ENCODE results near the gene HEXIM2. TPM values are rescaled to one million over a fixed set of nuclear protein-coding genes. Genes with fewer than 3 reads are reported as not detected.

Gene HEXIM2
- total and polyA plus RNA-seq, 2 experiments from 2014 or later: 9.0 to 9.5 TPM

DNA sequence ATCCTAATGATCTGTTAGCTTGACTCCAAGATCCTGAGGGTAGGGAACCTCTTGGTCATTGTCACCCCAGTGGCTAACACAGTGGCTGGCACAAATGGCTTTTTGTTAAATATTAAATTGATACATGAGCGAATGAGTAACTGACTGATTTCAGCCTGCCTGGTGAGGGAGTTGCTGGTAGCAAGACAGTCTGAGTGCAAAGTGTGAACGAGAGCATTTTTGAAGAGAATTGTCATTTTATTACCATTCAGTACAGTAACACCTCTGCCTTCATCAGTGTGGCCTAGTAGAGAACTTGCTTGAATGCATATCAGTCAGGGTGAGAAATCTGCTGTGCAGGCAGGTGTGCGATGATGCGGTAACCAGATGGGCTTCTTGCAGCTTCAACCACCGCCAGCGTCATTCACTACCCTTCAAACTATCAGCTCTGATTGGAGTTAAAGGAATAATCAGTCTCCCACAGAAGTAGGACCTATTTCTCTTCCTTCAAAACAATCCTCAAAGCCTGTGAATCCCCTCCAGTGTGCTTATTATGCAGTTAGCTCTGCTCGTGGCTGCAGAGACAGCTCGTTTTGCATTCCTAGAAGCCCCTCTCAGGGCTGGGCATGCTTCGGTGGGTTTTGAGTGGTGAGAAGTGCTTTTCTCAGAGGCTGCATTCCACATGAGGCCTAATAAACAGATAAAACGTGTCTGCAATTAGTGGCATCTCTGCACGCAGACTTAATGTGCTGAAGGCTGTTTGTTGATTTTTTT lies 29.0 kb downstream of the HEXIM2 start:
- Histone ChIP-seq H3F3A (replicated peaks; ENCODE audit: low read depth) (no peaks in the 10 kb centered on the region), H3K9me2 (ENCODE audit: insufficient read depth) (no peaks in the 10 kb centered on the region), H3K36me3 (ENCODE audit: insufficient read depth) (no peaks in the 10 kb centered on the region), H3K4me1 (ENCODE audit: insufficient read depth) (no peaks in the 10 kb centered on the region), H3K4me3 (no peak overlapping the region), H3K4me2 (no peak overlapping the region), H3K79me2 (replicated peaks; ENCODE audit: insufficient read depth) (no peaks in the 10 kb centered on the region), H2AFZ (no peak overlapping the region), H3K27me3 (ENCODE audit: insufficient read depth) (no peaks in the 10 kb centered on the region), H4K20me1 (replicated peaks; ENCODE audit: insufficient read depth) (no peaks in the 10 kb centered on the region), H3K27ac (ENCODE audit: low read depth) (no peak overlapping the region)
- ATAC-seq (no peak), DNase-seq (ENCODE audit: low spot score) (no peak)
- no peak for TF ChIP-seq ZNF462 (CRISPR knock-in tag; IDR thresholded peaks at IDR 0.05)
- TF ChIP-seq, protein P1, sequence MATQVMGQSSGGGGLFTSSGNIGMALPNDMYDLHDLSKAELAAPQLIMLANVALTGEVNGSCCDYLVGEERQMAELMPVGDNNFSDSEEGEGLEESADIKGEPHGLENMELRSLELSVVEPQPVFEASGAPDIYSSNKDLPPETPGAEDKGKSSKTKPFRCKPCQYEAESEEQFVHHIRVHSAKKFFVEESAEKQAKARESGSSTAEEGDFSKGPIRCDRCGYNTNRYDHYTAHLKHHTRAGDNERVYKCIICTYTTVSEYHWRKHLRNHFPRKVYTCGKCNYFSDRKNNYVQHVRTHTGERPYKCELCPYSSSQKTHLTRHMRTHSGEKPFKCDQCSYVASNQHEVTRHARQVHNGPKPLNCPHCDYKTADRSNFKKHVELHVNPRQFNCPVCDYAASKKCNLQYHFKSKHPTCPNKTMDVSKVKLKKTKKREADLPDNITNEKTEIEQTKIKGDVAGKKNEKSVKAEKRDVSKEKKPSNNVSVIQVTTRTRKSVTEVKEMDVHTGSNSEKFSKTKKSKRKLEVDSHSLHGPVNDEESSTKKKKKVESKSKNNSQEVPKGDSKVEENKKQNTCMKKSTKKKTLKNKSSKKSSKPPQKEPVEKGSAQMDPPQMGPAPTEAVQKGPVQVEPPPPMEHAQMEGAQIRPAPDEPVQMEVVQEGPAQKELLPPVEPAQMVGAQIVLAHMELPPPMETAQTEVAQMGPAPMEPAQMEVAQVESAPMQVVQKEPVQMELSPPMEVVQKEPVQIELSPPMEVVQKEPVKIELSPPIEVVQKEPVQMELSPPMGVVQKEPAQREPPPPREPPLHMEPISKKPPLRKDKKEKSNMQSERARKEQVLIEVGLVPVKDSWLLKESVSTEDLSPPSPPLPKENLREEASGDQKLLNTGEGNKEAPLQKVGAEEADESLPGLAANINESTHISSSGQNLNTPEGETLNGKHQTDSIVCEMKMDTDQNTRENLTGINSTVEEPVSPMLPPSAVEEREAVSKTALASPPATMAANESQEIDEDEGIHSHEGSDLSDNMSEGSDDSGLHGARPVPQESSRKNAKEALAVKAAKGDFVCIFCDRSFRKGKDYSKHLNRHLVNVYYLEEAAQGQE (IDR thresholded peaks at IDR 0.05; ENCODE audit: unreplicated experiment): no peak
- TF ChIP-seq STAT1 (IDR thresholded peaks at IDR 0.05; ENCODE audit: unreplicated experiment): no peak
- TF ChIP-seq ZNF331 (CRISPR knock-in tag; IDR thresholded peaks at IDR 0.05; ENCODE audit: low read depth): no peak
- no peak for TF ChIP-seq NANOG (IDR thresholded peaks at IDR 0.05; ENCODE audit: borderline replicate concordance)
- no peak for TF ChIP-seq ZNF114 (CRISPR knock-in tag; IDR thresholded peaks at IDR 0.05)
- TF ChIP-seq EZH2 (IDR thresholded peaks at IDR 0.05; ENCODE audit: low read depth, unreplicated experiment): no peak
- no peak for TF ChIP-seq JUNB (IDR thresholded peaks at IDR 0.05; ENCODE audit: unreplicated experiment)
- TF ChIP-seq EZH2phosphoT487 (IDR thresholded peaks at IDR 0.05; ENCODE audit: unreplicated experiment): no peak
- no peak for TF ChIP-seq ETS1 (IDR thresholded peaks at IDR 0.05)
- Mint-ChIP-seq H3K4me1 (no peaks in the 10 kb centered on the region; the same call in 2 of the 3 replicates), H3K27me3 (ENCODE audit: insufficient read depth, low read depth, poor library complexity) (peaks cover 2% of the 10 kb centered on the region), H3K36me3 (ENCODE audit: low read depth) (no peaks in the 10 kb centered on the region), H3K27ac (no peak overlapping the region), H3K9me3 (peaks cover 4% of the 10 kb centered on the region; the same call in 2 of the 3 replicates), H3K4me3 (no peak overlapping the region)

Data from GM23338 (cell line).